GM12864 (cell line): ENCODE data around the gene KCNC3.

Source experiments
- DNase-seq: peaks from one replicate; pipeline ENCODE4 v3.0.0-alpha.2; 2011; ENCODE audit warnings: low read depth
- H3K4me3 ChIP-seq: 2 replicates; pipeline ENCODE4 v1.5.1; 2011; ENCODE audit warnings: mild to moderate bottlenecking, low read depth, low read length, control low read depth
- TF ChIP-seq, protein P1 (sequence below): IDR thresholded peaks from 2 replicates; pipeline ENCODE4 v1.5.1; 2011; ENCODE audit warnings: low read depth, mild to moderate bottlenecking, moderate library complexity, low read length, control low read depth, inconsistent platforms; ENCODE audit errors: missing control alignments

Gene KCNC3

DNA sequence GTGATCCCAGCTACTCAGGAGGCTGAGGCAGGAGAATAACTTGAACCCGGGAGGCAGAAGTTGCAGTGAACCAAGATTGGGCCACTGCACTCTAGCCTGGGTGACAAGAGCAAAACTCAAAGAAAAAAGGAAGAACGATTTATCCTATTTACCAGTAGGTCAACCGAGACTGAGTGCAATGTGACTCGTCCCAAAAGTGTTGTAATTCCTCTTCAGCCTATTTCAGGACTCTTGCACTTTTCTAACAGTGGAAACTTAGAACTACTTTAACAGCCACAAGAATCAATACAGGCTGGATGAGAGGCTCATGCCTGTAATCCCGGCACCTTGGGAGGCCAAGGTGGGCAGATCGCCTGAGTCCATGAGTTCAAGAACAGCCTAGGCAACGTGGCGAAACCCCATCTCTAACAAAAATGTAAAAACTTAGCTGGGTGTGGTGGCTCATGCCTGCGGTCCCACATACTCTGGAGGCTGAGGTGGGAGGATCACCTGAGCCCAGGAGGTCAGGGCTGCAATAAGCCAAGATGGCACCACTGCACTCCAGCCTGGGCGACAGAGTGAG is 42.8 kb upstream of the KCNC3 start:
- DNase-seq, result no peak
- TF ChIP-seq, protein P1, sequence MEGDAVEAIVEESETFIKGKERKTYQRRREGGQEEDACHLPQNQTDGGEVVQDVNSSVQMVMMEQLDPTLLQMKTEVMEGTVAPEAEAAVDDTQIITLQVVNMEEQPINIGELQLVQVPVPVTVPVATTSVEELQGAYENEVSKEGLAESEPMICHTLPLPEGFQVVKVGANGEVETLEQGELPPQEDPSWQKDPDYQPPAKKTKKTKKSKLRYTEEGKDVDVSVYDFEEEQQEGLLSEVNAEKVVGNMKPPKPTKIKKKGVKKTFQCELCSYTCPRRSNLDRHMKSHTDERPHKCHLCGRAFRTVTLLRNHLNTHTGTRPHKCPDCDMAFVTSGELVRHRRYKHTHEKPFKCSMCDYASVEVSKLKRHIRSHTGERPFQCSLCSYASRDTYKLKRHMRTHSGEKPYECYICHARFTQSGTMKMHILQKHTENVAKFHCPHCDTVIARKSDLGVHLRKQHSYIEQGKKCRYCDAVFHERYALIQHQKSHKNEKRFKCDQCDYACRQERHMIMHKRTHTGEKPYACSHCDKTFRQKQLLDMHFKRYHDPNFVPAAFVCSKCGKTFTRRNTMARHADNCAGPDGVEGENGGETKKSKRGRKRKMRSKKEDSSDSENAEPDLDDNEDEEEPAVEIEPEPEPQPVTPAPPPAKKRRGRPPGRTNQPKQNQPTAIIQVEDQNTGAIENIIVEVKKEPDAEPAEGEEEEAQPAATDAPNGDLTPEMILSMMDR, result no peak
- H3K4me3 ChIP-seq, result no peak overlapping the region

DNA sequence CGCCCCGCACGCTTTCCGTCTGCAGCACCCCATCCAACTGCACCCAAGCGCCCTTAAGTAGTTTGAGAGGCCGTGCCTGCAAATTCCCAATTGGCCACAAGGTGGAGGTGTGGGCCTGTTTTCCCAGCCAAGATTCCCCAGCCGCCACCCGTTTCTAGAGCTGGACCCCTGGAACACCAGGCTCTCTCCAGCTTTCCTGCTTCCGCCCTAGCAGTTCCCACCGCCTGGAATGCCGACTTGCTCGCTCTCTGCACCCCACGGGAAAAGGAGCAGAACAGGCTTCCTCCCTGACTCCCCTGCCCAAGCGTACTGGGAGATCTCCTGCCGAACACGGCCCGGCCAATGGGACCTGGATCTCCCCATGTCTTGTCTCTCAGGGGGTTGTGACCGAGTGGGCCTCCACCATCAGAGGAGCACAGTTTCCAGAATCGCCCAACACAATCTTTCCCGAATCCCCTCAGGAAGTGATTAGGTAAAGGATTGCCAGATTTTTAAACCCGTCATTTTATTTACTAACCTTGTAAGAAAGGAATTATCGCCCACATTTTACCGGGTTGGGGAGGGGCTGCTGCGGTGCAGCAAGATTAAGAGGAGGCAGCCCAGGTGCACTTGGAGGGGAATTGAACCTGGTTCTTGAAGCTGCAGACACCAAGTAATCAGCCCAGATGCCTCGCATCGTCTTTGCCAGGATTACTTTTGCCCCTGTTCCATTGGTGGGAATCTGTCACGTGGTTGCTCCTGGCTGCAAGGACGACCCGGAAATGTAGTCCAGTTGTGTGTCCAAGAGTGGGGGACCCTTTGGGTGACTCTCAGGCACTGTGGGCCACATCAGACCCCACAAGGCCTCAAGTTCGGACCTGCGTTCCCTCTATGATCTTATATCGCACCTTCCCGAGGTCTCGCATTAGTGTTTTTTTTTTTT is 39.7 kb upstream of the KCNC3 start:
- DNase-seq, result no peak
- peak overlapping the region; percentile 79 for H3K4me3 ChIP-seq
- TF ChIP-seq, protein P1, result peak; percentile 80

DNA sequence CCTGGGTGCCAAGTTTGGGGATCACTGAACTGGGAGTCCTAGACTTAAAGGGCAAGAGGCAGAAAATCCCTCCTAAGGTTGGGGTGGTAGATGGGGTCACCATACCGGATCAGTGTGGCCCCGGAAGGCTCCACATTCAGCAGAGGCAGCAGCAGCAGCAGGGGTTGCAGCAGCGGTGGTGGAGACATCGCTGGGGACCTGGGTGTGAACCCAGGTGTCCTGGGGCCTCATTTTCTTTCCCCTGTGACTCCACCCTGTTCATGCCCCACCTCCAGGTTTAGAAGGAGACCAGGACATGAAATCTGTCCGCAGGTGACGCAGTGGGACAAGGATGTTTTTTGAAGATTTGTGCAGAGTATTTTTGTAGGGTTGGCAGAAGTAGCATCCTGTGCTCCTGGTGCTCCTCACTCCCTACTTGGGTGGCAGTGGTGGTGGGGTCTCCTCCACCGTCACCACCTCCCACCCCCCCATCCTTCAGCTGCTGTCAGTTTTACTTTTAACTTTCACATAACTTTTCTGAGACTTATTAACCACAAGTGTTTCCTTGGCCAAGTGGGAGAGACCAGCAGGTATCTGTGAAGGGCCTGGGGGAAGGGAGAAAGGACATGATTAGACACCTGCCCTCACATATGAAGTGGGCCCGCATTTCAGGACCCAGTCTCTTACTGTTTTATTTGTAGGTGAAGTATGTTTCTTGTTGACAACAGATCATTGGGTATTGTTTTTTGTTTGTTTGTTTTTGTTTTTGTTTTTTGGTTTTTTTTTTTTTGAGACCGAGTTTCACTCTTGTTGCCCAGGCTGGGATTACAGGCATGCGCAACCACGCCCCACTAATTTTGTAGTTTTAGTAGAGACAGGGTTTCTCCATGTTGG is 36.5 kb upstream of the KCNC3 start, which contains the start of gene NAPSA:
Gene NAPSA, minus strand, starts transcription at position 206 of the 873 bp plus-strand sequence. Its CDS starts 18 bp downstream, at position 188.
- TF ChIP-seq, protein P1, result no peak
- DNase-seq, result no peak
- H3K4me3 ChIP-seq, result no peak within 1 kb of the TSS

DNA sequence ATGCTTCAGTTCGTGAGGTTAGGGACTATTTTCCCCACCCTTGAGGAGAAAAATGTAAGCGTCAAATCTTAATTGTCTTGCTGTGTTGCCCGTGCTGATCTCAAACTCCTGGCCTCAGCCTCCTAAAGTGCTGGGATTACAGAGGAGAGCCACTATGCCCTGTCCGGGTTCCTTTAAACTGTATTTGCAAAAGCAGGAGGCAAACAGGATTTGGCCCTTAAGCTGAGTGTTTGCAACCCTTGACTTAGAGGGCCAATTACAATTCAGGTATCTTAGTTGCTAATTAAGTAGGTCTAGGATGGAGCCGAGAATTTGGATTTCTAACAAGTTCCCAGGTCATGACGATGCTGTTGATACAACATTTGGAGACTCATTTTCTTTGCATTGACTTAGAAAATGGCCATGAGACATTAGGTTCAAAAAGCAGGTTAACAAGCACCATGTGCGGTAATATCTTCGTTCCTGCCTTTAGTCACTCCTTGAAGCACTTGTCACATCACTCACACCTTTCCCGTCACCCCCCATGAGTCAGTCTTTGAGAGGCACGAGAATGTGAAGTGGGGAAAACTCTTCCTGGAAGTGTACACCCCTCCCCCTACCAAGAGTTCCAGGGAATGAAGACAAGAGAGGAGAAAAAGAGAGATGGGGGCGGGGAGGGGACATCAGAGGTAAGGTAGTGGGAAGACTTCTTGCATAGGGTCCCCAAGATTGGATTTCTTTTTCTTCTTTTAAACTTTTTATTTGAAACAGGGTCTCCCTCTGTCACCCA is 33.7 kb upstream of the KCNC3 start:
- TF ChIP-seq, protein P1, result no peak

DNA sequence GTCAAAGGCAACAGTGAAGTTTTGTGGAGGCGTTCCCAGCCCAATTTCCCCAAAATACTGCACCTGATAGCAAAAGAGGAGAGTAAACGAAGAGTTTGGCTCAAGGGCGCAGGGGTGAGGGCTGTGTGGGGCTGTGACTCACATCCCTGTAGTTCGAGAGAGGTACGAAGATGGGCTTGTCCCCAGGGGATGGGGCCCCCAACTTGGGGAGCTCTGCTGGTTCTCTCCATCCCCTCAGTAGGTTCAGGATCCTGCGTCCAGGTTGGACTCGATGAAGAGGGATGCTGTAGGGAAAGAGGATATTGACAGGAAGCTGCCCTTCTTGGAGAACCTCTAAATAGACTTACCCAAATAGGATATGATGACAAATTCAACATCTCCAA is 32.8 kb upstream of the KCNC3 start:
- DNase-seq, result no peak
- TF ChIP-seq, protein P1, result no peak
- no peak overlapping the region for H3K4me3 ChIP-seq

More for the DNA sequence above, 33.7 kb upstream of the KCNC3 start:
- no peak overlapping the region for H3K4me3 ChIP-seq
- no peak for DNase-seq

DNA sequence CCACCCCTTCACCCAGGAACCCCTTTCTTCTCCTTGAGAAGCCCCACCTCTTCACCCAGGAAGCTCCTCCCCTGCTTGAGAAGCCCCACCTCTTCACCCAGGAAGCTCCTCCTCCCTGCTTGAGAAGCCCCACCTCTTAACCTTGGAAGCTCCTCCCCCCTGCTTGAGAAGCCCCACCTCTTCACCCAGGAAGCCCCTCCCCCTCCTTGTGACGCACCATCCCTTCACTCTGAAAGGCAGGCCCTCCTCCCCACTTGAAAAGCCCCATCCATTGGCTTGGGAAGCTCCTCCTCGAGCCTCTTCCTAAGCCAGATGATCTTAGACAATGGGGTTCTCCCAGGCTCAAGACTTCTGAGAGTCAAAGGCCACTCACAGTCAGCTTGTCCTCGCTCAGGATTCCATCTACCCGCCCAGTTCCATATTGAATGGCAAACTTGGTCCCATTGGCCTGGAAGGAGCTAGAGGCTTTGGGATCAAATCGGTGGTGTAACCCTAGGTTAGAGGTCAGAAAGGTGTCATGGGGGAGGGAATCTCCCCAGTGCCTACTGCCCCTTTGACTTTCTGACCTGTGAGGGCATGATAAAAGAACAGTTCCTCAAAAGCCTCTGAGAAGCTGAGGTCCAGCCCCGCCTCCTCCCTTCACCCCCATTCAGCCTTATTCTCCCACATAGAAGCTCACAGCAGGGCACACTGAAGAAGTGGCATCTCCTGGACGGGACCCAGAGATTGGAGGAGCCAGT is 32.3 kb upstream of the KCNC3 start:
- no peak for DNase-seq
- H3K4me3 ChIP-seq, result no peak overlapping the region
- TF ChIP-seq, protein P1, result no peak
